ENCODE measurements around the gene CABYR. TPM values are rescaled to one million over a fixed set of nuclear protein-coding genes. Genes with fewer than 3 reads are reported as not detected.

The CABYR gene, protein sequence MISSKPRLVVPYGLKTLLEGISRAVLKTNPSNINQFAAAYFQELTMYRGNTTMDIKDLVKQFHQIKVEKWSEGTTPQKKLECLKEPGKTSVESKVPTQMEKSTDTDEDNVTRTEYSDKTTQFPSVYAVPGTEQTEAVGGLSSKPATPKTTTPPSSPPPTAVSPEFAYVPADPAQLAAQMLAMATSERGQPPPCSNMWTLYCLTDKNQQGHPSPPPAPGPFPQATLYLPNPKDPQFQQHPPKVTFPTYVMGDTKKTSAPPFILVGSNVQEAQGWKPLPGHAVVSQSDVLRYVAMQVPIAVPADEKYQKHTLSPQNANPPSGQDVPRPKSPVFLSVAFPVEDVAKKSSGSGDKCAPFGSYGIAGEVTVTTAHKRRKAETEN
- total RNA-seq, result under 1 TPM; 0.46 to 0.83 TPM

DNA sequence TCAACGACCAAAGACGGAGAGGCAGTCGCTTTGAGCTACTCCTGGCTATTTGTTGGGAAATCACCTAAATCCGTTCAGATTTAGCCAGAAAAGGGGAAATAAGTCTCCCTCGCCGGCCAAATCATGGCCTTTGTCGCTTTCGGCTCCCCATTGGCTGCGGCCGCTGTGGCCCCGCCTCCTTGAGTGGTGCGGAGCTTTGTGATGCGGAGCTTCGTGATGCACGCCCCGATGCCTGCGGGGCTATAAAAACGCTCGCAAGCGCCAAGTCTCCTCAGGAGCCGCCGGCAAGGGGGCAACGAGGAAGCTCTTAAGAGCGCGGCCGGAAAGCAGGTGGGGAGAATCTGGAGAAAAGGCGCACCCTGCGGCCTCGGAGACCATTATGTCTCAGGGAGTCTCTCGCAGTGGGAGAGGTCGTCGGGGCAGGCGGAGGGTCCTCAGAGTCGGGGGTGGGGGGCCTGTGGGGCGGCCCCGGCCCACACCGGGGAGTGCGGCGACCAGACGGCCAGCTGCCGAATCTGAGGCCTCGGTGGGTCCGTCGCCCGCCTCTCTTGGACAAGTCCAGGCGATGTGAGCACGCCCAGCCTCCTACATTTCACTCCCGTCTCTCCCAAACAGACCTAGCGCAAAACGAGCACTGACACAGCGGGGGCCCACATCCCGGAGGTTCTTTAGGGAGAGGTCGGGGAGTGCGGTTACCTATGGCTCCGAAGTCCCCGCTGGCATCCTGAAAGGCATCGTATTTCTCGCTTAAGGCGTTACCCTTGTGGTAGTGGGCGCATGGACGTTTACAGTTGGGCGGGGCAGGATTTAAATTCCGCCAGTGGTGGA, at the start of gene CABYR:
Gene CABYR, plus strand, starts transcription at position 274 of the 828 bp plus-strand sequence. CDS start 4,053 bp downstream, outside the sequence.
- intact Hi-C loops (cut with DNase I, micrococcal nuclease), result no loop called here
- peaks cover under 1% of the 10 kb centered on the region for H3K36me3 Mint-ChIP-seq (ENCODE audit: low read depth)
- peaks cover 20% of the 10 kb centered on the region for H3K4me1 Mint-ChIP-seq

DNA sequence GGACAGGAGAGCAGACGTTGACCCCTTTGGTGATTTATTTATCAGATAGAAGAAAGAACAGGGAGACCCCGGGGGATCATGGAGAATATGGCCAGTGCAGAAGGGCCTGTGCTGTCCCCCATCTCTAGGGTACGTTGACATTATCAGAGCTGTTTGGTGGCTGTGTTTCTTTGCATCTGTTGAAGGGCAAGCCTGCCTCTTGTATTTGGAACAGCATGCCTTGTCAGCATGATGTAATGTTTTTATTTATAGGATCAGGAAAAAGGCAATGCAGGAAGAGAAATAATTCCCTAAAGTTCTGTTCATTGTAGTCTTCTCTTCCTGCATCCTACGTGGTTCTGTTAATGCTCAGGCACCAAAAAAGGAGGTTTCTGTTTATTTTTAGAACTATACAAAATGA, 49.8 kb upstream of the CABYR start:
- H3K27me3 Mint-ChIP-seq, result no peaks in the 10 kb centered on the region
- ChIA-PET POLR2A (no interaction called here), CTCF (no interaction called here)
- ATAC-seq, result no peak
- H3K4me1 Mint-ChIP-seq, result peaks cover 22% of the 10 kb centered on the region
- DNase-seq, result no peak
- no peak overlapping the region for H3K4me3 Mint-ChIP-seq
- H3K9me3 Mint-ChIP-seq (ENCODE audit: low read depth), result peaks cover under 1% of the 10 kb centered on the region
- H3K27ac Mint-ChIP-seq, result no peak overlapping the region
- peaks cover 43% of the 10 kb centered on the region for H3K36me3 Mint-ChIP-seq (ENCODE audit: low read depth)
- intact Hi-C loops (cut with DNase I, micrococcal nuclease), result no loop called here

More for the DNA sequence above, at the start of gene CABYR:
- peak; percentile 98 for ATAC-seq
- Mint-ChIP-seq H3K4me3 (peak within 1 kb of the TSS; percentile 81), H3K27ac (peak within 1 kb of the TSS; percentile 55), H3K27me3 (peaks cover 11% of the 10 kb centered on the region), H3K9me3 (ENCODE audit: low read depth) (peaks cover 2% of the 10 kb centered on the region)
- CTCF ChIA-PET, result interaction anchor here (0.7 to 1.5 kb wide), 5 partner anchors 10 to 363 kb away, joined by 3 to 5 read pairs (median 4); no protein-coding TSS in a partner anchor
- POLR2A ChIA-PET, result interaction anchor here (0.7 to 0.9 kb wide), 2 partner anchors 8 to 311 kb away, joined by 3 read pairs; no protein-coding TSS in a partner anchor
- DNase-seq, result peak; percentile 84

DNA sequence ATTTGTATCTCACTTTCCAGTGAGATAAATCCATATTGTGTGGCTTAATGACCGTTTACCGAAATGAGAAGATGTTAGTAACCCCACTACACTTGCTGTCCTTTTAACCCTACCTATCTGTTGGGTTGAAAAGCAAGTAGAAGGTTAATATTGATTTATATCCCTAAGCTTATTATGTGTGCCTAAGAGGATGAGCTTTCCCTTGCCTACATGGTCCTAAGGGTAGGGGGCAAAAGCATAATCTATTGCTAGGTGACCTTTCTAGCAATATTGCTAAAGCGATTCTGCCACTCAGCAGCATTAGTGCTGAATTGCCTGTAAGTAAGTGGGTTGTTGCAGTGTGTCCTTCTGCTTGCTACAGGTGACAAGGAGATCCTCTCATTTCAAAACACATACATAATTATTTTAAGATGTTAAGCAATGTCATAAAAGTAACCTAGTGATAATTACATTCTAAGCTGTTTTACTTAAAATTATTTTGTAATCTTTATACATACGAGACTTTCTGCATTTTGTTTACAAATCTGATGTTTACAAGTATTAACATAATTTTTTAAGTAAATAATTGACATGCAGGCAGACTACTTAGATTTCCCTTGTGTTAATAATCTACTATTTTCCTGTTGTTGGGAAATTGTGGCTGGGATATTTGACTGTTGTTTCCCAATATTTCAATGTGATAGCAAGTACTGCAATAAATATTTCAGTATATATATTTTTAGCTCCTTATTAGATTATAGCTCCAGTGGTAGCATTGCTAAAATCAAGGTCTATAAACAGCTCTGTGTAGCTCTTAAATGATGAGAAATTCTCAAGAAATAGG, 49.1 kb upstream of the CABYR start:
- POLR2A ChIA-PET, result no interaction called here
- peaks cover 44% of the 10 kb centered on the region for H3K36me3 Mint-ChIP-seq (ENCODE audit: low read depth)

DNA sequence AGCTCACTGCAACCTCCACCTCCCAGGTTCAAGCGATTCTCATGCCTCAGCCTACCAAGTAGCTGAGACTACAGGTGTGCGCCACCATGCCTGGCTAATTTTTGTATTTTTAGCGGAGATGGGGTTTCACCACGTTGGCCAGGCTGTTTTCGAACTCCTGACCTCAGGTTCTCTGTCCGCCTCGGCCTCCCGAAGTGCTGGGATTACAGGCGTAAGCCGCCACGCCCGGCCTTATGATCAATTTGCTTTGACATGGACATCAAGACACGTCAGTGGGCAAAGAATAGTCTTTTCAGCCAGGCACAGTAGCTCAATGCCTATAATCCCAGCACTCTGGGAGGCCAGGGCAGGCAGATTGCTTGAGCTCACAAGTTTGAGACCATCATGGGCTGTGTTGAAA, 48.0 kb upstream of the CABYR start:
- peaks cover 47% of the 10 kb centered on the region for H3K36me3 Mint-ChIP-seq (ENCODE audit: low read depth)
- ChIA-PET CTCF (interaction anchor here (0.6 kb wide), 1 partner anchor 9 kb away, joined by 4 read pairs; no protein-coding TSS in a partner anchor), POLR2A (no interaction called here)
- DNase-seq, result no peak
- H3K4me3 Mint-ChIP-seq, result no peak overlapping the region
- peaks cover 5% of the 10 kb centered on the region for H3K9me3 Mint-ChIP-seq (ENCODE audit: low read depth)
- no peak overlapping the region for H3K27ac Mint-ChIP-seq
- no peaks in the 10 kb centered on the region for H3K27me3 Mint-ChIP-seq
- ATAC-seq, result no peak
- peaks cover 28% of the 10 kb centered on the region for H3K4me1 Mint-ChIP-seq
- intact Hi-C loops (cut with DNase I, micrococcal nuclease), result no loop called here

More for the DNA sequence above, 49.1 kb upstream of the CABYR start:
- DNase-seq, result no peak
- no peaks in the 10 kb centered on the region for H3K27me3 Mint-ChIP-seq
- H3K27ac Mint-ChIP-seq, result no peak overlapping the region
- H3K9me3 Mint-ChIP-seq (ENCODE audit: low read depth), result peaks cover 2% of the 10 kb centered on the region
- CTCF ChIA-PET, result interaction anchor here (0.7 to 0.8 kb wide), 2 partner anchors 32 to 77 kb away, joined by 3 to 4 read pairs; no protein-coding TSS in a partner anchor
- ATAC-seq, result no peak
- H3K4me3 Mint-ChIP-seq, result no peak overlapping the region
- H3K4me1 Mint-ChIP-seq, result peaks cover 28% of the 10 kb centered on the region
- intact Hi-C loops (cut with DNase I, micrococcal nuclease), result no loop called here

DNA sequence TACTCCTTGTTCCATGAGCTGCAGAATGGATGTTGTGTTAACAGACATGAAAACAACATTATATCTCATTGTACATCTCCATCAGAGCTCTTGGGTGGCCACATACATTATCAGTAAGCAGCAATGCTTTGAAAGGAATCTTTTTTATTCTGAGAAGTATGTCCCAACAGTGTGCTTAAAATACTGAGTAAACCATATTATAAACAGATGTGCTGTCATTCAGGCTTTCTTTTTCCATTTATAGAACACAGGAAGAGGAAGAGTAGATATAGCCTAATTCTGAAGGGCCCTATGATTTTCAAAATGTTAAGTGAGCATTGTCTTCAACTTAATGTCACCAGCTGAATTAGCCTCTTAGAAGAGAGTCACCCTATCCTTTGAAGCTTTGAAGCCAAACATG, 44.3 kb upstream of the CABYR start:
- H3K4me1 Mint-ChIP-seq, result peaks cover 22% of the 10 kb centered on the region
- intact Hi-C loops (cut with DNase I, micrococcal nuclease), result no loop called here
- DNase-seq (no peak), ATAC-seq (no peak)
- no peak overlapping the region for H3K4me3 Mint-ChIP-seq
- H3K27me3 Mint-ChIP-seq, result no peaks in the 10 kb centered on the region
- H3K9me3 Mint-ChIP-seq (ENCODE audit: low read depth), result peaks cover 10% of the 10 kb centered on the region
- peak overlapping the region; percentile 62 for H3K27ac Mint-ChIP-seq
- ChIA-PET CTCF (interaction anchor here (0.5 to 1.5 kb wide), 2 partner anchors 16 to 145 kb away, joined by 3 to 4 read pairs; no protein-coding TSS in a partner anchor), POLR2A (interaction anchor here (0.6 kb wide), 1 partner anchor 141 kb away, joined by 3 read pairs; no protein-coding TSS in a partner anchor)
- H3K36me3 Mint-ChIP-seq (ENCODE audit: low read depth), result peaks cover 49% of the 10 kb centered on the region

DNA sequence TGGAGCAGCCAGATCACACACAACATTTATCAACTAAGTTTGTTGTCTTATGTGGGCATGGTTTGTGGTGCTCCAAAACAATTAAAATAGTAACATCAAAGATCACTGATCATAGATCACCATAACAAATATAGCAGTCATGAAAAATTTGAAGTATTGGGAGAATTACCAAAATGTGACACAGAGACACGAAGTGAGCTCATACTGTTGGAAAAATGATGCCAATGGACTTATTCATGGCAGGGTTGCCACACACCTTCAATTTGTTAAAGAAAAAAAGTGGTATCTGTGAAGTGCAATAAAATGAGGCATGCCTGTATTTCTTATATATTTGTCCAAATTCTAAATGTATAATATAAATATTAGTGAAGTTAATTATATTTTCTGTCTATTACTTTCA, 42.9 kb upstream of the CABYR start:
- Mint-ChIP-seq H3K36me3 (ENCODE audit: low read depth) (peaks cover 48% of the 10 kb centered on the region), H3K4me1 (peaks cover 22% of the 10 kb centered on the region), H3K27me3 (no peaks in the 10 kb centered on the region), H3K4me3 (no peak overlapping the region), H3K9me3 (ENCODE audit: low read depth) (peaks cover 10% of the 10 kb centered on the region), H3K27ac (no peak overlapping the region)
- intact Hi-C loops (cut with DNase I, micrococcal nuclease), result no loop called here
- DNase-seq (no peak), ATAC-seq (no peak)
- POLR2A ChIA-PET, result no interaction called here
- CTCF ChIA-PET, result interaction anchor here (0.8 to 1.5 kb wide), 2 partner anchors 147 to 177 kb away, joined by 3 to 4 read pairs; no protein-coding TSS in a partner anchor

DNA sequence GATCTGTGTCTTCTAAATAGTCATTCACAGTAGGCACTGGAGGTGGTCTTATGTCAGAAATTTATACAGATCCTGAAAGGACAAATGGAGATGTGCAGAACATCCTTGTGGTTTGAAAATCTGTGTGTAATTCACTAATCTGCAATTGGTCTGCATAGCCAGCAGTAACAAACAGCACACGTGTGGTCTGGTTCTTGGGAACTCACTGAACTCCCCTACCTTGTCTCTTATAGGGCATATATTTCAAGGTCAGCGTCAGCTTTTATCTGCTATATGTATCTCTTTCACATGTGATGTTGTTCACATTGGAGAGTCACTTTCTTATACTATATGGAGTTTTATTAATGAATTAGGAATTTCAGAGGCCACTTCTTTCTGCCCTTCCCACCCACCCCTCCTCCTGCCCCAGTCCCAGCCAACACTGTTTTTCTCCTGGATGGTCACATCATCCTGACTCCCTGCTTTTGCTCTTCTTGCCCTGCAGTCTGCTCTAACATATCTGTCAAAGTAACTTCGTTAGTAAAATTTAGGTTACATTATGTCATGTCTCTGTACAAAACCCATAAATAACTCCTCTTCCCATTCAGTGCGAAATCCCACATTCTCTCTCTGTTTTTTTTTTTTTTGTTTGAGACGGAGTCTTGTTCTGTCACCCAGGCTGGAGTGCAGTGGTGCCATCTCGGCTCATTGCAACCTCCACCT, 35.4 kb upstream of the CABYR start:
- Mint-ChIP-seq H3K4me1 (peaks cover 4% of the 10 kb centered on the region), H3K4me3 (no peak overlapping the region), H3K27me3 (no peaks in the 10 kb centered on the region), H3K27ac (no peak overlapping the region), H3K36me3 (ENCODE audit: low read depth) (peaks cover 10% of the 10 kb centered on the region), H3K9me3 (ENCODE audit: low read depth) (no peaks in the 10 kb centered on the region)
- POLR2A ChIA-PET, result no interaction called here
- CTCF ChIA-PET, result no interaction called here
- intact Hi-C loops (cut with DNase I, micrococcal nuclease), result no loop called here
- DNase-seq, result no peak
- no peak for ATAC-seq

DNA sequence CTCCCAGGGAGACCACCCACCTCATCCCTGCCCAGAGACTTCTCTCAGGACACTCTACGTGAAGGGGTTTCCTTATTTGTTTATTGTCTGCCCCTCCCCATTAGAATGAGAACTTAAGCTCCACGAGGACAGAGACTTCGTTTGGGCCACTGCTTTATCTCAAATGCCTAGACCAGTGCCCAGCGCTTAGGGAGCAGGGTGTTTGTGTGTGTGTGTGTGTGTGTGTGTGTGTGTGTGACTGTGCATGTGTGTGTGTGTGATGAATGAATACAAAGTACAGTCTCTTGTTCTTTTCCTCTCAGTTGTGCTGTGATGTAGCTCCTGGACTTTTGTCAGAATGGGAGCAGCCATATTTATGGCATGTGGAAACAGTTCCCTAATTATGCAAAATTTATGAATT, 34.4 kb upstream of the CABYR start:
- ATAC-seq (no peak), DNase-seq (no peak)
- no peaks in the 10 kb centered on the region for H3K27me3 Mint-ChIP-seq
- POLR2A ChIA-PET, result no interaction called here
- H3K4me3 Mint-ChIP-seq, result no peak overlapping the region
- intact Hi-C loops (cut with DNase I, micrococcal nuclease), result no loop called here
- H3K27ac Mint-ChIP-seq, result no peak overlapping the region
- peaks cover 4% of the 10 kb centered on the region for H3K4me1 Mint-ChIP-seq
- no peaks in the 10 kb centered on the region for H3K9me3 Mint-ChIP-seq (ENCODE audit: low read depth)
- CTCF ChIA-PET, result interaction anchor here (1.3 kb wide), 1 partner anchor 10 kb away, joined by 3 read pairs; no protein-coding TSS in a partner anchor
- H3K36me3 Mint-ChIP-seq (ENCODE audit: low read depth), result peaks cover 10% of the 10 kb centered on the region

DNA sequence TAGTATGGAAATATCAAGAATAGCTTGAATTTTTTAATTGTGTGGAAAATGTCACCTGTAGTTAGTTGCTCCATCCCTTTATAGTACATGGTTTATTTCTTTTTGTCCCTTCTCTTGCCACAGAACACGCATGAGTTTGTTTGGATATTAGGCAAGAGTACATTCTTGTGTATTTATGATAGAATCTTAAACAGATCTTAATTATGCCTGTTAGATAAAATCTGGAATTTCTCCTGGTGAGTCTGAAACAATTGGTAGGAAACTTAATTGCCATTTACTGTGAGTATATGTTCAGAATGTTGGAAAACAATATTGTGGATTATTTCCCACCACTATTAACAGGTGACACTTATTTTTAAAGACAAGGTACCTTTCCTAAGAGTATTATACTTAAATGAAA, 30.2 kb upstream of the CABYR start:
- POLR2A ChIA-PET, result no interaction called here
- intact Hi-C loops (cut with DNase I, micrococcal nuclease), result no loop called here
- peaks cover 10% of the 10 kb centered on the region for H3K4me1 Mint-ChIP-seq
- CTCF ChIA-PET, result interaction anchor here (1.1 to 1.6 kb wide), 2 partner anchors 17 to 141 kb away, joined by 3 to 4 read pairs; no protein-coding TSS in a partner anchor
- no peak overlapping the region for H3K4me3 Mint-ChIP-seq
- no peak overlapping the region for H3K27ac Mint-ChIP-seq
- DNase-seq, result no peak
- H3K27me3 Mint-ChIP-seq, result no peaks in the 10 kb centered on the region
- ATAC-seq, result no peak
- no peaks in the 10 kb centered on the region for H3K9me3 Mint-ChIP-seq (ENCODE audit: low read depth)
- H3K36me3 Mint-ChIP-seq (ENCODE audit: low read depth), result peaks cover 10% of the 10 kb centered on the region

DNA sequence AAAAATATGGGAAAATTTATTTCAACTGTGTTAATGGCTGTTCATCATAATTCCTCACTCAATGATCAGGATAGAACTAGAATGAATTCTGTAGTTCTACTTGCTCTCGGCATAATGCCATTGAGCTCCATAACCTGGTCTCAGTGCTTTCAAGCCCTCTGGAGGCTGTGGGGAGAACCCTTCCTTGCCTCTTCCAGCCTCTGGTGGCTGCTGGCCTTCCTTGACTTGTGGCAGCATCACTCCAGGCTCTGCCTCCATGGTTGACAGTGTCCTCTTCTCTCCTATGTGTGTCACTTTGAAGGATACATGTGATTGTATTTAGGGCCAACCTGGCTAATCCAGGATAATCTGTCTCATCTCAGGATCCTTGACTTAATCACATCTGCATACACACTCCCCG, 26.9 kb upstream of the CABYR start:
- intact Hi-C loops (cut with DNase I, micrococcal nuclease), result no loop called here
- ChIA-PET POLR2A (no interaction called here), CTCF (no interaction called here)
- no peak overlapping the region for H3K27ac Mint-ChIP-seq
- ATAC-seq (no peak), DNase-seq (no peak)
- H3K4me3 Mint-ChIP-seq, result no peak overlapping the region
- H3K4me1 Mint-ChIP-seq, result peaks cover 27% of the 10 kb centered on the region
- H3K36me3 Mint-ChIP-seq (ENCODE audit: low read depth), result peaks cover 18% of the 10 kb centered on the region
- H3K27me3 Mint-ChIP-seq, result no peaks in the 10 kb centered on the region
- H3K9me3 Mint-ChIP-seq (ENCODE audit: low read depth), result no peaks in the 10 kb centered on the region

Data from activated CD4-positive, alpha-beta T cell treated with anti-CD3 and anti-CD28 coated beads for 36 hours (primary cell).